HG03196 (cell line): ENCODE data around the gene PARVB.
"Not testable (repeated sequence)": the region's sequence is repeated elsewhere in the genome, so short reads cannot be mapped to it uniquely, and the experiment has no call there.

Experiments
- ATAC-seq: cut with Tn5 transposase; IDR thresholded peaks from one replicate; pipeline ENCODE4 v1.9.1; 2021; ENCODE audit not compliant: unreplicated experiment

Gene PARVB

GRCh38 chr22:44051358-44051757 is 27.3 kb downstream of the PARVB start:
- ATAC-seq: no peak

- no peak for ATAC-seq
Observed at GRCh38 chr22:44051961-44052360, 27.9 kb downstream of the PARVB start.

GRCh38 chr22:44055805-44056204 is 31.7 kb downstream of the PARVB start:
- ATAC-seq: no peak

GRCh38 chr22:44056649-44057048 is 32.5 kb downstream of the PARVB start:
- ATAC-seq: not testable (repeated sequence)

GRCh38 chr22:44057401-44057987 is 33.4 kb downstream of the PARVB start:
- no peak for ATAC-seq

GRCh38 chr22:44063462-44064371 is 39.6 kb downstream of the PARVB start:
- ATAC-seq: no peak

GRCh38 chr22:44067033-44067432 is 42.9 kb downstream of the PARVB start:
- ATAC-seq: no peak

GRCh38 chr22:44067901-44068300 is 43.8 kb downstream of the PARVB start:
- no peak for ATAC-seq

GRCh38 chr22:44068422-44069191 is 44.5 kb downstream of the PARVB start:
- ATAC-seq: peak; percentile 44

GRCh38 chr22:44070029-44070428 is 45.9 kb downstream of the PARVB start:
- ATAC-seq: no peak

- no peak for ATAC-seq
Observed at GRCh38 chr22:44071781-44072326, 47.8 kb downstream of the PARVB start.

- ATAC-seq: no peak
Observed at GRCh38 chr22:44074337-44074984, 50.4 kb downstream of the PARVB start.

GRCh38 chr22:44075022-44075421 is 50.9 kb downstream of the PARVB start:
- ATAC-seq: no peak

GRCh38 chr22:44075670-44076069 is 51.6 kb downstream of the PARVB start:
- no peak for ATAC-seq

- ATAC-seq: no peak
Observed at GRCh38 chr22:44076825-44077224, 52.7 kb downstream of the PARVB start.

- ATAC-seq: no peak
Observed at GRCh38 chr22:44080936-44081861, 57.1 kb downstream of the PARVB start.

GRCh38 chr22:44082801-44083200 is 58.7 kb downstream of the PARVB start:
- no peak for ATAC-seq

GRCh38 chr22:44084044-44084772 is 60.1 kb downstream of the PARVB start:
- no peak for ATAC-seq

- ATAC-seq: no peak
Observed at GRCh38 chr22:44085743-44086270, 61.7 kb downstream of the PARVB start.
